Stomach (tissue), 9 donors: ENCODE data around the gene NAXD. TPM values are rescaled to one million over a fixed set of nuclear protein-coding genes. Genes with fewer than 3 reads are reported as not detected.

Source experiments
- DNase-seq, 2 donors: peaks; one replicate each; pipeline versions ENCODE4 v3.0.0 to v3.0.0-alpha.2; 2013 to 2019
- H3K27ac ChIP-seq, 5 donors: fragments of 200-600 bp in 4 of 5; sonication (generic) in 4 of 5; one replicate each; pipeline ENCODE4 v1.5.1; 2013 to 2019; ENCODE audit warnings: mild to moderate bottlenecking in 1 of 5, moderate library complexity in 1 of 5
- H3K27me3 ChIP-seq, 3 donors: fragments of 200-600 bp; sonication (generic); one replicate each; pipeline ENCODE4 v1.5.1; 2017 to 2019; ENCODE audit warnings: mixed run types in 1 of 3
- H3K36me3 ChIP-seq, 4 donors: fragments of 200-600 bp; sonication (generic); 1 replicate in 3 of 4; 2 replicates in 1 of 4; pipeline ENCODE4 v1.5.1; 2016 to 2019
- H3K4me1 ChIP-seq, 4 donors: fragments of 200-600 bp; sonication (generic); one replicate each; pipeline ENCODE4 v1.5.1; 2016 to 2019
- H3K4me3 ChIP-seq, 4 donors: fragments of 200-600 bp; sonication (generic) in 3 of 4; one replicate each; pipeline ENCODE4 v1.5.1; 2016 to 2019; ENCODE audit warnings: mild to moderate bottlenecking in 1 of 4
- H3K9me3 ChIP-seq, 4 donors: fragments of 200-600 bp; sonication (generic); one replicate each; pipeline ENCODE4 v1.5.1; 2016 to 2019
- EP300 ChIP-seq: sonication (generic); formaldehyde crosslinking; IDR thresholded peaks from one replicate; pipeline ENCODE4 v1.6.1; 2017; ENCODE audit warnings: antibody characterized with exemption
- POLR2A ChIP-seq, 4 donors: fragments of 450-650 bp; IDR thresholded peaks; one replicate each; pipeline ENCODE4 v1.6.1; 2016; ENCODE audit warnings: antibody characterized with exemption in 4 of 4, control low read depth in 2 of 4, mild to moderate bottlenecking in 1 of 4, moderate library complexity in 1 of 4
- POLR2AphosphoS5 ChIP-seq, 3 donors: sonication (generic); formaldehyde crosslinking; IDR thresholded peaks; one replicate each; pipeline ENCODE4 v1.6.1; 2016; ENCODE audit warnings: antibody characterized with exemption in 3 of 3
- WGBS, 5 donors: extraction: QIAGEN DNeasy Blood & Tissue Kit in 3 of 5; methylation state at CpG; one replicate each; pipeline versions ENCODE4 v1.1.5 to v1.1.7; 2013 to 2018; 5-methylcytosine and 5-hydroxymethylcytosine counted together
- intact Hi-C: fragments of 100-400 bp; cut with DNase I; formaldehyde crosslinking; loops from one replicate; pipeline ENCODE4 v1.15.1; 2023; ENCODE audit warnings: low total_unique reads
- polyA plus RNA-seq, 3 donors: library from polyadenylated mRNA; stranded (reverse); fragments of 200-250 nt; gene quantifications; one replicate each; pipeline ENCODE4 v1.2.3, GENCODE V29; 2013
- total RNA-seq, 5 donors: library from RNA; depleted of rRNA; stranded (reverse); fragments of >200 nt; gene quantifications; one replicate each; pipeline versions ENCODE4 v1.1.0 to v1.2.3, GENCODE V29; 2014 to 2016
- TF ChIP-seq, protein P1 (sequence below), 7 experiments: fragments of 450-650 bp in 4 of 7; fragments of 200-600 bp in 3 of 7; sonication (generic) in 3 of 7; IDR thresholded peaks; one replicate each; pipeline ENCODE4 v1.5.1; 2016 to 2019; ENCODE audit warnings: antibody characterized with exemption in 7 of 7, control low read depth in 2 of 7, mild to moderate bottlenecking in 1 of 7
- donor health status: healthy with polysubstance abuse.
- donor health status: Bipolar disorder and iron deficiency.
- donor health status: healthy.

Gene NAXD
- total and polyA plus RNA-seq, 8 donors: 25.7 to 50.7 (median 39.9) TPM

DNA sequence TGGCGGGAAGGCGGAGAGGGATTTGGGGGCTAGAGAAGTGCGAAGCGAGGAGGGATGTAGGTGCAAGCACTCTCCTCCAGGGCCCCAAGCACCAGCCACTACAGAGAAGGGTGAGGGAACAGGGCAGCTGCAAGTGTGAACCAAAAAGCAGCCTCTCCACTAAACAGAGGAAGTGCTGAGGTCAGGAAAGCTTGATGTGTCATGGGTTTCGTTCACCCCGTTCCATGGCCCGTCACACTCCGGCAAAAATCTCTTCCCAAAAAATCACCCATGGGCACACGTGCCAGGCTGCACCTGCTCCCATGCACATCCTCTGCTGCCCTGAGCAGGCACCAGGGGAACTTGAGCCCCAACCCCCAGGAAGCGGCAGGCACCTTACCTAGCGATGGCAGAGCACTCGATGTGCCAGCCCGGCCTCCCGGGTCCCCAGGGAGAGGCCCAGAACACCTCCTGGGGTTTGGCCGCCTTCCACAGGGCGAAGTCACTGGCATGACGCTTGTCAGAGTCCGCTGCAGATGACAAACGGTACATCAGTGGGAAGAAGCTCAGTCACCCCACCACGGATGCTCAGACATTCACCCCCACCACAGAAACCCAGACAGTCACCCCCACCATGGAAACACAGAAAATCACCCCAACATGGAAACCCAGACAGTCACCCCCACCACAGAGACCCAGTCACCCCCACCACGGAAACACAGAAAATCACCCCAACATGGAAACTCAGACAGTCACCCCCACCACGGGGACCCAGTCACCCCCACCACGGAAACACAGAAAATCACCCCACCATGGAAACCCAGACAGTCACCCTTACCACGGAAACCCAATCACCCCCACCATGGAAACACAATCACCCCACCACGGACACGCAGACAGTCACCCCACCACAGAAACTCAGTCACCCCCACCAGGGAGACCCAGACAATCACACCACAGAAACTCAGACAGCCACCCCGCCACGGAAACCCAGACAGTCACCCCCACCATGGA is 61.5 kb downstream of the NAXD start:
- 89 to 94% (median 90%) methylated on average over 23 to 28 of the region's 28 CpGs for WGBS, 5 donors
- Histone ChIP-seq H3K9me3 (no peaks in the 10 kb centered on the region), H3K27me3 (no peaks in the 10 kb centered on the region), H3K4me1 (peaks cover 0 to 5% (median 0%) of the 10 kb centered on the region in 4 donors), H3K4me3 (no peak overlapping the region), H3K36me3 (peaks cover 24 to 67% (median 61%) of the 10 kb centered on the region in 4 donors), H3K27ac (no peak overlapping the region)
- intact Hi-C loops: no loop called here
- no peak for TF ChIP-seq POLR2AphosphoS5 (IDR thresholded peaks at IDR 0.05)
- TF ChIP-seq, protein P1, sequence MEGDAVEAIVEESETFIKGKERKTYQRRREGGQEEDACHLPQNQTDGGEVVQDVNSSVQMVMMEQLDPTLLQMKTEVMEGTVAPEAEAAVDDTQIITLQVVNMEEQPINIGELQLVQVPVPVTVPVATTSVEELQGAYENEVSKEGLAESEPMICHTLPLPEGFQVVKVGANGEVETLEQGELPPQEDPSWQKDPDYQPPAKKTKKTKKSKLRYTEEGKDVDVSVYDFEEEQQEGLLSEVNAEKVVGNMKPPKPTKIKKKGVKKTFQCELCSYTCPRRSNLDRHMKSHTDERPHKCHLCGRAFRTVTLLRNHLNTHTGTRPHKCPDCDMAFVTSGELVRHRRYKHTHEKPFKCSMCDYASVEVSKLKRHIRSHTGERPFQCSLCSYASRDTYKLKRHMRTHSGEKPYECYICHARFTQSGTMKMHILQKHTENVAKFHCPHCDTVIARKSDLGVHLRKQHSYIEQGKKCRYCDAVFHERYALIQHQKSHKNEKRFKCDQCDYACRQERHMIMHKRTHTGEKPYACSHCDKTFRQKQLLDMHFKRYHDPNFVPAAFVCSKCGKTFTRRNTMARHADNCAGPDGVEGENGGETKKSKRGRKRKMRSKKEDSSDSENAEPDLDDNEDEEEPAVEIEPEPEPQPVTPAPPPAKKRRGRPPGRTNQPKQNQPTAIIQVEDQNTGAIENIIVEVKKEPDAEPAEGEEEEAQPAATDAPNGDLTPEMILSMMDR (IDR thresholded peaks at IDR 0.05): no peak
- no peak for TF ChIP-seq POLR2A (IDR thresholded peaks at IDR 0.05)
- no peak for TF ChIP-seq EP300
- no peak for DNase-seq

DNA sequence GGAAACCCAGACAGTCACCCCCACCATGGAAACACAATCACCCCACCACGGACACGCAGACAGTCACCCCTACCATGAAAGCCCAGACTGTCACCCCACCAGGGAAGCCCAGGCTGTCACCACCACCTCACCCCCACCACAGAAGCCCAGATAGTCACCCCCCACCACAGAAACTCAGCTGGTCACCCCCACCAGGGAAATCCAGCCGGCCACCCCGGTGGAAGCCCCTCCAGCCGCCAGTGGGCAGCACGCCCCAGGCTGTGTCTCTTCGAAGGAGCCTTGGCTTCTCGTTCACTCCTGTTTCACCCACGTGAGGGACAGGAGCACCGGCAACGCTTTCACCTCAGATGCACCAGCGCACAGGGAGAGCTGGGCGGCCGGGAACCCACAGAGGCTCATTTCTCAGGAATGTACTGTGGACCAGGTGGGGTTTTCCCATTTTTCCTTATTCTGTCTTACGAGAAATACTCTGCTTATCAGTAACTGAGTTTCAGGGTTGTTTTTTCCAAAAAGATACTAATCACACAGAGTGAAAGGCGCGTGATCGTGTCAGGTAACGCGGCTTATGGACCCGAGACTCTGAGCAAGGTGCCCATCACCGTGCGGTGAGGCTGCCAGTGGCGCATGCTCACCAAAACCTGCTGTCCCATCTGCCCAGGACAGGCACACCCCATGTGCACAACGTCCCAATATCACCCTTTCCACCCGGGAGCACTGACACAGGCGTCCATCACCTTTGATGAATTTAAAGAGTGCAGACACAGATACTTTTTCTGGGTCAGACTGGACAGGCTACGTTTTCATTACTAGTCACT is 62.6 kb downstream of the NAXD start:
- no peaks in the 10 kb centered on the region for H3K9me3 ChIP-seq
- intact Hi-C loops: no loop called here
- H3K4me1 ChIP-seq: peaks cover 0 to 5% (median 0%) of the 10 kb centered on the region in 4 donors
- peaks cover 33 to 77% (median 71%) of the 10 kb centered on the region in 4 donors for H3K36me3 ChIP-seq
- 88 to 93% (median 91%) methylated on average over 27 to 28 of the region's 28 CpGs for WGBS, 5 donors
- no peak overlapping the region for H3K4me3 ChIP-seq
- TF ChIP-seq EP300 (no peak), POLR2A (IDR thresholded peaks at IDR 0.05) (no peak), POLR2AphosphoS5 (IDR thresholded peaks at IDR 0.05) (no peak)
- TF ChIP-seq, protein P1 (IDR thresholded peaks at IDR 0.05): no peak
- H3K27me3 ChIP-seq: no peaks in the 10 kb centered on the region
- no peak overlapping the region for H3K27ac ChIP-seq
- DNase-seq: no peak

- TF ChIP-seq, protein P1 (IDR thresholded peaks at IDR 0.05): peak in 4 of 7 experiments; percentile 6 to 44 (median 27)
- TF ChIP-seq EP300: no peak
- no peaks in the 10 kb centered on the region for H3K27me3 ChIP-seq
- peaks cover 28 to 95% (median 88%) of the 10 kb centered on the region in 4 donors for H3K36me3 ChIP-seq
- intact Hi-C loops: no loop called here
- H3K4me1 ChIP-seq: peaks cover 0 to 19% (median 9%) of the 10 kb centered on the region in 4 donors
- H3K27ac ChIP-seq: no peak overlapping the region
- H3K4me3 ChIP-seq: no peak overlapping the region
- no peaks in the 10 kb centered on the region for H3K9me3 ChIP-seq
- 61 to 87% (median 73%) methylated on average over 7 of the region's 7 CpGs for WGBS, 5 donors
- DNase-seq: no peak
These were observed 65.5 kb downstream of the NAXD start for GRCh38 chr13:110680852-110681251.

DNA sequence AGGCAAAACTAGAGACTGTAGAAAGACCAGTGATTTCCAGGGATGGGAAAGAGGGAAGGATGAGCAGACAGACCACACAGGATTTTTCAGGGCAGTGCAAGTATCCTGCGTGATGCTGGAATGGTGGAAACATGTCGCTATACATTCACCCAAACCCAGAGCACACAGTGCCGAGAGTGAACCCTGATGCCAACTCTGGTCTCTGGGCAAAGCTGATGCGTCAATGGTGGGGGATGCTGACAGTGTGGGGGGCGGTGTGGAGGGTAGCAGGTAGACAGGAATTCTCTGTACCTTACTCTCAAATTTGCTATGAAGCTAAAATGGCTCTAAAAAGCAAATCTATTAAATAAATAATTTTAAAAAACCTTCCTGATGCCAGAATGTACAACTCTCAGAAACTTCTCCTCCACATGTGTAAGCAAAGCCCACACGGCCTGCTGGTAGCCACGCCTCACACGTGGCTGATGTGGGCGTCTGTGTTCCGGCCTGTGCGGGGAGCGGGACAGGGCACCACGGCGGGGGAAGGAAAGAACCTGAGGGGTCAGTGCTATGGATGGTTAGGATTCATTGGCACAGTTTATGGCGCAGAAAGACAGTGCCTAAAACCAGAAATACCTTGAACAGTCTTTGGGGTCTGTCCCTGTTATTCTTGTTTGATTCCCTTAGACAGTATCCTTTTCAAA is 66.7 kb downstream of the NAXD start:
- Histone ChIP-seq H3K27me3 (no peaks in the 10 kb centered on the region), H3K4me1 (peaks cover 0 to 14% (median 9%) of the 10 kb centered on the region in 4 donors), H3K27ac (no peak overlapping the region), H3K36me3 (peaks cover 28 to 95% (median 88%) of the 10 kb centered on the region in 4 donors), H3K4me3 (no peak overlapping the region), H3K9me3 (no peaks in the 10 kb centered on the region)
- TF ChIP-seq, protein P1 (IDR thresholded peaks at IDR 0.05): no peak
- TF ChIP-seq POLR2A (IDR thresholded peaks at IDR 0.05): no peak
- TF ChIP-seq POLR2AphosphoS5 (IDR thresholded peaks at IDR 0.05): no peak
- TF ChIP-seq EP300: no peak
- DNase-seq: no peak
- 85 to 90% (median 86%) methylated on average over 15 of the region's 15 CpGs for WGBS, 5 donors
- intact Hi-C loops: no loop called here
